Smooth muscle cell (in vitro differentiated cells): Measurements from ENCODE around the gene AFAP1L2. TPM values are rescaled to one million over a fixed set of nuclear protein-coding genes. Genes with fewer than 3 reads are reported as not detected.

Source experiments
- DNase-seq: peaks from one replicate; lab custom pipeline; 2025; ENCODE audit not compliant: unreplicated experiment; lab: John Stamatoyannopoulos, UW
- H2AFZ ChIP-seq: fragments of 200-600 bp; sonication (generic); 2 replicates; pipeline ENCODE4 v1.6.0; 2016; ENCODE audit warnings: antibody characterized with exemption, low read depth, mild to moderate bottlenecking
- H3F3A ChIP-seq: fragments of 200-600 bp; sonication (generic); 2 replicates; pipeline ENCODE4 v1.6.0; 2017; ENCODE audit warnings: antibody characterized with exemption, low read depth
- H3K27ac ChIP-seq: fragments of 200-600 bp; sonication (generic); 2 replicates; pipeline ENCODE4 v1.5.1; 2016; ENCODE audit warnings: low read depth, mild to moderate bottlenecking
- H3K27me3 ChIP-seq: fragments of 200-600 bp; sonication (generic); 2 replicates; pipeline ENCODE4 v1.6.1; 2016; ENCODE audit warnings: low read depth, mild to moderate bottlenecking
- H3K36me3 ChIP-seq: fragments of 200-600 bp; sonication (generic); 2 replicates; pipeline ENCODE4 v1.5.1; 2016; ENCODE audit warnings: low read depth
- H3K4me1 ChIP-seq: fragments of 200-600 bp; sonication (generic); 2 replicates; pipeline ENCODE4 v1.5.1; 2016; ENCODE audit warnings: low read depth
- H3K4me2 ChIP-seq: fragments of 200-600 bp; sonication (generic); 2 replicates; pipeline ENCODE4 v1.6.0; 2016; ENCODE audit warnings: mild to moderate bottlenecking
- H3K4me3 ChIP-seq: fragments of 200-600 bp; sonication (generic); 2 replicates; pipeline ENCODE4 v1.5.1; 2016; ENCODE audit warnings: mild to moderate bottlenecking
- H3K79me2 ChIP-seq: fragments of 200-600 bp; sonication (generic); 2 replicates; pipeline ENCODE4 v1.6.0; 2016; ENCODE audit warnings: low read depth, mild to moderate bottlenecking
- H3K9ac ChIP-seq: fragments of 200-600 bp; sonication (generic); 2 replicates; pipeline ENCODE4 v1.6.0; 2016; ENCODE audit warnings: low read depth
- H3K9me3 ChIP-seq: fragments of 200-600 bp; sonication (generic); replicated peaks from 2 replicates; pipeline ENCODE4 v1.5.1; 2016; ENCODE audit warnings: low read depth
- H4K20me1 ChIP-seq: fragments of 200-600 bp; sonication (generic); 2 replicates; pipeline ENCODE4 v1.6.0; 2016; ENCODE audit warnings: low read depth
- WGBS: methylation state at CpG from one replicate; pipeline ENCODE4 v1.1.7; 2016; ENCODE audit warnings: low lambda C conversion rate; 5-methylcytosine and 5-hydroxymethylcytosine counted together
- polyA plus RNA-seq: library from polyadenylated mRNA; unstranded; fragments of >200 nt; fragmentation: Nextera tagmentation; extraction: Ambion mirVana; gene quantifications from 2 replicates; pipeline ENCODE4 v1.2.1, GENCODE V29; 2016
- total RNA-seq: library from RNA; depleted of rRNA; stranded (reverse); fragments of >200 nt; gene quantifications from 2 replicates; pipeline ENCODE4 v1.2.3, GENCODE V29; 2014
- TF ChIP-seq, protein P1 (sequence below): fragments of 200-600 bp; sonication (generic); IDR thresholded peaks from 2 replicates; pipeline ENCODE4 v1.5.1; 2017; ENCODE audit warnings: borderline replicate concordance, mild to moderate bottlenecking, antibody characterized with exemption; ENCODE audit not compliant: insufficient read depth, poor library complexity, severe bottlenecking

Gene AFAP1L2
- total and polyA plus RNA-seq, 2 experiments from 2014 or later, result 43.3 to 47.2 TPM

GRCh38 chr10:114445332-114445731, 41.0 kb upstream of the AFAP1L2 start:
- no peak overlapping the region for H3K4me2 ChIP-seq
- WGBS, result 82% methylated on average over 6 of the region's 6 CpGs
- H3K9ac ChIP-seq, result no peak overlapping the region
- H3K27me3 ChIP-seq, result no peaks in the 10 kb centered on the region
- no peaks in the 10 kb centered on the region for H3K9me3 ChIP-seq
- no peaks in the 10 kb centered on the region for H3F3A ChIP-seq
- no peak overlapping the region for H2AFZ ChIP-seq
- no peaks in the 10 kb centered on the region for H3K4me1 ChIP-seq
- no peak overlapping the region for H3K4me3 ChIP-seq
- H3K79me2 ChIP-seq, result no peaks in the 10 kb centered on the region
- no peak overlapping the region for H3K27ac ChIP-seq
- DNase-seq, result no peak
- H3K36me3 ChIP-seq, result no peaks in the 10 kb centered on the region
- no peaks in the 10 kb centered on the region for H4K20me1 ChIP-seq
- TF ChIP-seq, protein P1, sequence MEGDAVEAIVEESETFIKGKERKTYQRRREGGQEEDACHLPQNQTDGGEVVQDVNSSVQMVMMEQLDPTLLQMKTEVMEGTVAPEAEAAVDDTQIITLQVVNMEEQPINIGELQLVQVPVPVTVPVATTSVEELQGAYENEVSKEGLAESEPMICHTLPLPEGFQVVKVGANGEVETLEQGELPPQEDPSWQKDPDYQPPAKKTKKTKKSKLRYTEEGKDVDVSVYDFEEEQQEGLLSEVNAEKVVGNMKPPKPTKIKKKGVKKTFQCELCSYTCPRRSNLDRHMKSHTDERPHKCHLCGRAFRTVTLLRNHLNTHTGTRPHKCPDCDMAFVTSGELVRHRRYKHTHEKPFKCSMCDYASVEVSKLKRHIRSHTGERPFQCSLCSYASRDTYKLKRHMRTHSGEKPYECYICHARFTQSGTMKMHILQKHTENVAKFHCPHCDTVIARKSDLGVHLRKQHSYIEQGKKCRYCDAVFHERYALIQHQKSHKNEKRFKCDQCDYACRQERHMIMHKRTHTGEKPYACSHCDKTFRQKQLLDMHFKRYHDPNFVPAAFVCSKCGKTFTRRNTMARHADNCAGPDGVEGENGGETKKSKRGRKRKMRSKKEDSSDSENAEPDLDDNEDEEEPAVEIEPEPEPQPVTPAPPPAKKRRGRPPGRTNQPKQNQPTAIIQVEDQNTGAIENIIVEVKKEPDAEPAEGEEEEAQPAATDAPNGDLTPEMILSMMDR, result no peak

DNA sequence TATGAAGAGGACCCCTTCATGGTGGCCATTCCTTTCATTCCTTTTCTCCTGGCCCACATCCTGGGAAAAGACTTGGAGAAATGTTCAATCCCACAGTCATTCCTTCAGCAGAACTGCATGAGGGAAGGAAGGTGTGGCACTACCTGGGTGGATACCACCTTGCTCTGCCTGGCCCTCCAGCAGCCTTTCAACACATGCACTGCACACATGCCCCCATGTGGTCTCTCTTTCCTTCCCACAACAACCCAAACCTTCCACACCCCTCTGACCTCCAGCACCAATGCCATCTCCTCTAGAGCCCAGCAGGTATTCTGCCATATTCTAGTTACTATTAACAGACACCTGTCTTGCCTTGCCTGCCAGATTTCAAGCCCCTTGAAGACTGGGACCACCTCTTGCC, 40.5 kb upstream of the AFAP1L2 start:
- no peak overlapping the region for H3K27ac ChIP-seq
- H3K79me2 ChIP-seq, result no peaks in the 10 kb centered on the region
- H3K4me1 ChIP-seq, result no peaks in the 10 kb centered on the region
- no peaks in the 10 kb centered on the region for H3F3A ChIP-seq
- no peaks in the 10 kb centered on the region for H3K36me3 ChIP-seq
- no peak overlapping the region for H3K4me3 ChIP-seq
- no peaks in the 10 kb centered on the region for H4K20me1 ChIP-seq
- H3K27me3 ChIP-seq, result no peaks in the 10 kb centered on the region
- no peaks in the 10 kb centered on the region for H3K9me3 ChIP-seq
- TF ChIP-seq, protein P1, result no peak
- no peak overlapping the region for H3K9ac ChIP-seq
- H3K4me2 ChIP-seq, result no peak overlapping the region
- no peak for DNase-seq
- H2AFZ ChIP-seq, result no peak overlapping the region

DNA sequence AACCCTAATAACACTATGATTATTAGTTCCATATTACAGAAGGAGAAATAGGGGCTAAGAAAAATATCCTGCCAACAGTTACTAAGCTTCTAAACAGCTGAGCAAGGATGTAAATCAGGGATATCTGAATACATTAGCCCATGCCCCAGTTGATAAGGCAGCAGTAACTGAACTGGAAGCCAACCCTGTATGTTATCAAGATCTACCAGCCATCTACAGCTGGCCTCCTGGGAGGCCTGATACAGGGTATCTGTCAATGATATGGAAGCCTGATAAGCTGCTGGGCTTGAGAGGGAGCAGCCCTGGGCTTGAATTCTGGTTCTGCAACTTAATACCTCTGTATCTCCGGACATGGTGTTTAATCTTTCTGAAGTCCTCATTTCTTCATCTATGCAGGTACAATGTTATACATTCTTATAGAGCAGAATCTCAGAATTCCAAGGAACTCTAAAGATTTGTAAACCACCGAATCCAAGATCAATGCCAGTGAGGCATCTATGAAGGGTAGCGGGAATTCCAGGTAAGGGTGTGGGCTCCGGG, 37.9 kb upstream of the AFAP1L2 start:
- no peaks in the 10 kb centered on the region for H3K36me3 ChIP-seq
- H4K20me1 ChIP-seq, result no peaks in the 10 kb centered on the region
- no peaks in the 10 kb centered on the region for H3K79me2 ChIP-seq
- H3K4me1 ChIP-seq, result no peaks in the 10 kb centered on the region
- no peaks in the 10 kb centered on the region for H3F3A ChIP-seq
- TF ChIP-seq, protein P1, result no peak
- WGBS, result 79% methylated on average over 4 of the region's 4 CpGs
- no peak overlapping the region for H3K9ac ChIP-seq
- no peak overlapping the region for H2AFZ ChIP-seq
- H3K27me3 ChIP-seq, result no peaks in the 10 kb centered on the region
- H3K9me3 ChIP-seq, result no peaks in the 10 kb centered on the region
- no peak overlapping the region for H3K4me2 ChIP-seq
- H3K27ac ChIP-seq, result no peak overlapping the region
- H3K4me3 ChIP-seq, result no peak overlapping the region
- DNase-seq, result no peak

DNA sequence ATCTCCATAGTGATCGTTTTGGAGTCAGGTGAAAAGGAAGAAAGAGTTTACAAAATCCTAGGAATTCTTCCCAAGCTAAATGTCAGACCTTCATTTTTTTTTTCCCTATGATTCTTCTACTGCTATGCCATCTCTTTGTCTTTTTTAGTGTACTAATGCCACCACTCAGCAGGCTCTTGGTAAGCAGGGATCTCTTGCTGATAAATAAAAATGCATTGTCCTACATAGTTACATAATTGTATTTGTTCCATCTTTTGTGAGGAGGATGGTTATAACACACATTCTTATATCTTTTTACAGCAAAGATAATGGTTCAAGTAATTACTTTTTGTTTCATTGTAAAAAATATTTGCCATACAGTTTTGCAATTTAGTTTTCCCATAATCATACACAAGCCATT, 36.8 kb upstream of the AFAP1L2 start:
- H3K27me3 ChIP-seq, result no peaks in the 10 kb centered on the region
- H3K27ac ChIP-seq, result no peak overlapping the region
- no peaks in the 10 kb centered on the region for H4K20me1 ChIP-seq
- no peaks in the 10 kb centered on the region for H3K36me3 ChIP-seq
- H3K79me2 ChIP-seq, result no peaks in the 10 kb centered on the region
- no peaks in the 10 kb centered on the region for H3K9me3 ChIP-seq
- no peak overlapping the region for H2AFZ ChIP-seq
- no peak overlapping the region for H3K4me3 ChIP-seq
- no peaks in the 10 kb centered on the region for H3K4me1 ChIP-seq
- no peak overlapping the region for H3K4me2 ChIP-seq
- DNase-seq, result no peak
- no peak overlapping the region for H3K9ac ChIP-seq
- H3F3A ChIP-seq, result no peaks in the 10 kb centered on the region
- TF ChIP-seq, protein P1, result no peak
- 95% methylated on average over 1 of the region's 1 CpG for whole genome bisulfite sequencing
